DOHH2 (cell line): Measurements from ENCODE around the gene ERLEC1.

ENCODE experiments used
- CTCF ChIP-seq: fragments of 200-600 bp; sonication (generic); IDR thresholded peaks from one replicate; pipeline ENCODE4 v1.5.1; 2014; ENCODE audit warnings: antibody characterized with exemption, mild to moderate bottlenecking, low read depth, low read length; ENCODE audit not compliant: poor library complexity, severe bottlenecking
- EZH2phosphoT487 ChIP-seq: fragments of 200-600 bp; sonication (generic); IDR thresholded peaks from 2 replicates; pipeline ENCODE4 v1.6.1; 2017; ENCODE audit warnings: borderline replicate concordance, mild to moderate bottlenecking, antibody characterized with exemption, low read length, moderate library complexity, mixed read lengths

- TF ChIP-seq CTCF (no peak), EZH2phosphoT487 (no peak)
Observed at GRCh38 chr2:53786352-53786704, 516 bp upstream of the ERLEC1 start.
